ENCODE measurements around the gene IFT122. TPM values are rescaled to one million over a fixed set of nuclear protein-coding genes. Genes with fewer than 3 reads are reported as not detected.

IFT122 gene
- total and polyA plus RNA-seq, 2 donors (not counting 3 experiments of a cell fraction or from before 2014, with no cell fraction given), result 38.4 to 41.7 TPM

- Histone ChIP-seq H3K36me3 (ENCODE audit: control insufficient read depth in 2 of 2, extremely low read depth in 1 of 2, insufficient read depth in 2 of 2, low read length in 2 of 2) (no peaks in the 10 kb centered on the region), H3K9me3 (replicated peaks; ENCODE audit: control insufficient read depth, insufficient read depth, low read length) (no peaks in the 10 kb centered on the region), H3K79me2 (ENCODE audit: control insufficient read depth, insufficient read depth, low read length) (no peaks in the 10 kb centered on the region), H2AFZ (ENCODE audit: low read depth, low read length) (no peak overlapping the region), H4K20me1 (replicated peaks; ENCODE audit: control insufficient read depth, extremely low read depth, insufficient read depth, low read length) (no peaks in the 10 kb centered on the region), H3K27ac (ENCODE audit: insufficient read depth, low read depth, low read length) (no peak overlapping the region), H3K27me3 (ENCODE audit: control insufficient read depth in 2 of 2, insufficient read depth in 2 of 2, low read length in 2 of 2) (no peaks in the 10 kb centered on the region), H3K4me3 (replicated peaks in 1 of 3; ENCODE audit: insufficient read depth in 1 of 3, low read depth in 1 of 3, low read length in 3 of 3) (no peak overlapping the region), H3K4me2 (ENCODE audit: insufficient read depth, low read length) (no peak overlapping the region), H3K9me1 (replicated peaks; ENCODE audit: control insufficient read depth, extremely low read depth, insufficient read depth, low read length) (no peaks in the 10 kb centered on the region), H3K4me1 (ENCODE audit: control insufficient read depth, extremely low read depth, insufficient read depth, low read length) (peaks cover 3% of the 10 kb centered on the region), H3K9ac (replicated peaks; ENCODE audit: extremely low read depth, insufficient read depth, low read length) (no peak overlapping the region)
- TF ChIP-seq FOS (IDR thresholded peaks at IDR 0.05; ENCODE audit: borderline replicate concordance, insufficient read depth, low read length), result no peak
- no peak for TF ChIP-seq GATA2 (IDR thresholded peaks at IDR 0.05; ENCODE audit: insufficient read depth, insufficient read length, low read depth, low read length)
- no peak for TF ChIP-seq POLR2A (IDR thresholded peaks at IDR 0.05; ENCODE audit: low read depth, low read length)
- TF ChIP-seq CTCF (IDR thresholded peaks at IDR 0.05; ENCODE audit: extremely low read depth in 1 of 2, insufficient read depth in 1 of 2, low read depth in 1 of 2, low read length in 2 of 2), result no peak
- TF ChIP-seq POLR2AphosphoS5 (IDR thresholded peaks at IDR 0.05; ENCODE audit: insufficient read depth, low read depth, low read length), result no peak
- TF ChIP-seq, protein P1, sequence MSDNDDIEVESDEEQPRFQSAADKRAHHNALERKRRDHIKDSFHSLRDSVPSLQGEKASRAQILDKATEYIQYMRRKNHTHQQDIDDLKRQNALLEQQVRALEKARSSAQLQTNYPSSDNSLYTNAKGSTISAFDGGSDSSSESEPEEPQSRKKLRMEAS (IDR thresholded peaks at IDR 0.05; ENCODE audit: insufficient read depth, insufficient read length), result no peak
- TF ChIP-seq EZH2 (IDR thresholded peaks at IDR 0.05; ENCODE audit: borderline replicate concordance, low read depth, low read length, severe bottlenecking), result no peak
- no peak for TF ChIP-seq JUN (IDR thresholded peaks at IDR 0.05; ENCODE audit: borderline replicate concordance, insufficient read depth, insufficient read length, low read depth)
- TF ChIP-seq MYC (IDR thresholded peaks at IDR 0.05; ENCODE audit: low read depth, low read length), result no peak
- no TSS peak for BruUV-seq (replicated peaks)
- intact Hi-C loops (cut with micrococcal nuclease), result no loop called here
- DNase-seq (ENCODE audit: low read depth, low spot score), result no peak
- FAIRE-seq, result peak; percentile 15
- POLR2A ChIA-PET, result no interaction called here
- CTCF ChIA-PET, result interaction anchor here (5.6 kb wide), 1 partner anchor 59 kb away, joined by 49 read pairs; no protein-coding TSS in a partner anchor
- dilution Hi-C loops (cut with MboI; ENCODE audit: extremely low pct_ligation_motif_present, low sequenced_read_pairs), result no loop called here
Measured at GRCh38 chr3:129549805-129550204, 109.8 kb downstream of the IFT122 start.

Measured in endothelial cell of umbilical vein (primary cell).